ENCODE measurements around the gene NEU2.

- TF ChIP-seq CTCF (IDR thresholded peaks at IDR 0.05; ENCODE audit: low read depth, low read length), result no peak
- TF ChIP-seq POLR2A (IDR thresholded peaks at IDR 0.05; ENCODE audit: extremely low read depth, insufficient read length), result no peak
- TF ChIP-seq MAX (IDR thresholded peaks at IDR 0.05; ENCODE audit: low read depth, low read length), result no peak
- TF ChIP-seq MYC (IDR thresholded peaks at IDR 0.05; ENCODE audit: low read depth, low read length), result no peak
These were observed 9.4 kb downstream of the NEU2 start for GRCh38 chr2:233041722-233042323.

Data from NB4 (cell line).